Loucy (cell line): ENCODE measurements around the gene OVOL1.

ENCODE experiments used
- H2AFZ ChIP-seq: fragments of 200-600 bp; sonication (generic); 2 replicates; pipeline ENCODE4 v1.6.0; 2016; ENCODE audit warnings: antibody characterized with exemption, mild to moderate bottlenecking, low read length, moderate library complexity
- H3F3A ChIP-seq: fragments of 200-600 bp; 2 replicates; pipeline ENCODE4 v1.6.0; 2016; ENCODE audit warnings: antibody characterized with exemption, low read depth, mild to moderate bottlenecking
- H3K27me3 ChIP-seq: fragments of 200-600 bp; sonication (generic); 2 replicates; pipeline ENCODE4 v1.6.1; 2014; ENCODE audit warnings: low read length, mild to moderate bottlenecking; ENCODE audit not compliant: insufficient read depth, poor library complexity, severe bottlenecking
- H3K36me3 ChIP-seq: fragments of 200-600 bp; sonication (generic); 2 replicates; pipeline ENCODE4 v1.6.1; 2016; ENCODE audit warnings: low read length; ENCODE audit not compliant: insufficient read depth
- H3K4me1 ChIP-seq: fragments of 200-600 bp; sonication (generic); 2 replicates; pipeline ENCODE4 v1.5.1; 2014; ENCODE audit warnings: low read length, mild to moderate bottlenecking; ENCODE audit not compliant: insufficient read depth, poor library complexity, severe bottlenecking
- H3K4me2 ChIP-seq: fragments of 200-600 bp; sonication (generic); 2 replicates; pipeline ENCODE4 v1.6.0; 2014; ENCODE audit warnings: antibody characterized with exemption, low read length, low read depth, mild to moderate bottlenecking; ENCODE audit not compliant: poor library complexity, severe bottlenecking
- H3K4me3 ChIP-seq: fragments of 200-600 bp; sonication (generic); 2 replicates; pipeline ENCODE4 v1.5.1; 2014; ENCODE audit warnings: low read length, mild to moderate bottlenecking, mixed read lengths; ENCODE audit not compliant: poor library complexity, severe bottlenecking
- H3K79me2 ChIP-seq: fragments of 200-600 bp; sonication (generic); 2 replicates; pipeline ENCODE4 v1.6.1; 2014; ENCODE audit warnings: low read length; ENCODE audit not compliant: insufficient read depth
- H3K9ac ChIP-seq: fragments of 200-600 bp; sonication (generic); 2 replicates; pipeline ENCODE4 v1.6.0; 2014; ENCODE audit warnings: mild to moderate bottlenecking, low read depth, low read length, moderate library complexity; ENCODE audit not compliant: poor library complexity, severe bottlenecking
- H3K9me2 ChIP-seq: fragments of 200-600 bp; sonication (generic); replicated peaks from 2 replicates; pipeline ENCODE4 v1.6.1; 2016; ENCODE audit warnings: low read depth, low read length, mixed read lengths
- H3K9me3 ChIP-seq: fragments of 200-600 bp; sonication (generic); 2 replicates; pipeline ENCODE4 v1.6.1; 2014; ENCODE audit warnings: mild to moderate bottlenecking, antibody characterized with exemption, low read length, low read depth; ENCODE audit not compliant: insufficient read depth
- H4K20me1 ChIP-seq: fragments of 200-600 bp; sonication (generic); 2 replicates; pipeline ENCODE4 v1.6.0; 2014; ENCODE audit warnings: antibody characterized with exemption, low read length, mild to moderate bottlenecking; ENCODE audit not compliant: insufficient read depth, poor library complexity, severe bottlenecking
- EZH2phosphoT487 ChIP-seq: fragments of 200-600 bp; IDR thresholded peaks from 2 replicates; pipeline ENCODE4 v1.6.1; 2018; ENCODE audit warnings: antibody characterized with exemption, mild to moderate bottlenecking, moderate library complexity, borderline replicate concordance
- TF ChIP-seq, protein P1 (sequence below): fragments of 200-600 bp; sonication (generic); conservative IDR thresholded peaks from 2 replicates; pipeline ENCODE4 v1.5.1; 2014; ENCODE audit warnings: mild to moderate bottlenecking, antibody characterized with exemption, low read length

Gene OVOL1

DNA sequence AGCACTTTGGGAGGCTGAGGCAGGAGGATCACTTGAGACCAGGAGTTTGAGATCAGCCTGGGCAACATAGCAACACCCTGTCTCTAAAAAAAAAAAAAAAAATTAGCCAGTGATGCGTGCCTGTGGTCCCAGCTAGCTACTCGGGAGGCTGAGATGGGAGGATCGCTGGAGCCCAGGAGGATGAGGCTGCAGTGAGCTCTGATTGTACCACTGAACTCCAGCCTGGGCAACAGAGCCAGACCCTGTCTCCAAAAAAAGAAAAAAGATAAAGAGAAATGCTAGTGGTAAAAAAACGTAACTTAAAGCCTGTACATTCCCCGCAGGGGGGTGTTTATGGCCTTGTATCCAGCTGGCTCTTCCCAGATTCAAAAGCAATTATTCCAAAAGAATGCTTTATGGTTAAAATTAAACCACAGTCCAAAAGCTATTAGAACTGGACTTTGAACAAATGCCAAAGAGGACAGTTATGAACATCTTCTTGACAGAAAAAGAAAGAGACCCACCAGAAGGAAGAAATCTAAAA lies 30.5 kb downstream of the OVOL1 start:
- Histone ChIP-seq H4K20me1 (no peaks in the 10 kb centered on the region), H3K9ac (peak overlapping the region; percentile 77), H2AFZ (peak overlapping the region; percentile 87), H3F3A (peaks cover 4% of the 10 kb centered on the region; the same call in 1 of the 2 replicates), H3K79me2 (peaks cover 13% of the 10 kb centered on the region; the same call in 1 of the 2 replicates), H3K4me3 (peak overlapping the region; percentile 77), H3K4me2 (peak overlapping the region; percentile 87), H3K27me3 (no peaks in the 10 kb centered on the region), H3K36me3 (no peaks in the 10 kb centered on the region), H3K9me2 (no peaks in the 10 kb centered on the region), H3K9me3 (no peaks in the 10 kb centered on the region), H3K4me1 (peaks cover 13% of the 10 kb centered on the region)
- no peak for TF ChIP-seq EZH2phosphoT487
- TF ChIP-seq, protein P1, sequence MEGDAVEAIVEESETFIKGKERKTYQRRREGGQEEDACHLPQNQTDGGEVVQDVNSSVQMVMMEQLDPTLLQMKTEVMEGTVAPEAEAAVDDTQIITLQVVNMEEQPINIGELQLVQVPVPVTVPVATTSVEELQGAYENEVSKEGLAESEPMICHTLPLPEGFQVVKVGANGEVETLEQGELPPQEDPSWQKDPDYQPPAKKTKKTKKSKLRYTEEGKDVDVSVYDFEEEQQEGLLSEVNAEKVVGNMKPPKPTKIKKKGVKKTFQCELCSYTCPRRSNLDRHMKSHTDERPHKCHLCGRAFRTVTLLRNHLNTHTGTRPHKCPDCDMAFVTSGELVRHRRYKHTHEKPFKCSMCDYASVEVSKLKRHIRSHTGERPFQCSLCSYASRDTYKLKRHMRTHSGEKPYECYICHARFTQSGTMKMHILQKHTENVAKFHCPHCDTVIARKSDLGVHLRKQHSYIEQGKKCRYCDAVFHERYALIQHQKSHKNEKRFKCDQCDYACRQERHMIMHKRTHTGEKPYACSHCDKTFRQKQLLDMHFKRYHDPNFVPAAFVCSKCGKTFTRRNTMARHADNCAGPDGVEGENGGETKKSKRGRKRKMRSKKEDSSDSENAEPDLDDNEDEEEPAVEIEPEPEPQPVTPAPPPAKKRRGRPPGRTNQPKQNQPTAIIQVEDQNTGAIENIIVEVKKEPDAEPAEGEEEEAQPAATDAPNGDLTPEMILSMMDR, result no peak

DNA sequence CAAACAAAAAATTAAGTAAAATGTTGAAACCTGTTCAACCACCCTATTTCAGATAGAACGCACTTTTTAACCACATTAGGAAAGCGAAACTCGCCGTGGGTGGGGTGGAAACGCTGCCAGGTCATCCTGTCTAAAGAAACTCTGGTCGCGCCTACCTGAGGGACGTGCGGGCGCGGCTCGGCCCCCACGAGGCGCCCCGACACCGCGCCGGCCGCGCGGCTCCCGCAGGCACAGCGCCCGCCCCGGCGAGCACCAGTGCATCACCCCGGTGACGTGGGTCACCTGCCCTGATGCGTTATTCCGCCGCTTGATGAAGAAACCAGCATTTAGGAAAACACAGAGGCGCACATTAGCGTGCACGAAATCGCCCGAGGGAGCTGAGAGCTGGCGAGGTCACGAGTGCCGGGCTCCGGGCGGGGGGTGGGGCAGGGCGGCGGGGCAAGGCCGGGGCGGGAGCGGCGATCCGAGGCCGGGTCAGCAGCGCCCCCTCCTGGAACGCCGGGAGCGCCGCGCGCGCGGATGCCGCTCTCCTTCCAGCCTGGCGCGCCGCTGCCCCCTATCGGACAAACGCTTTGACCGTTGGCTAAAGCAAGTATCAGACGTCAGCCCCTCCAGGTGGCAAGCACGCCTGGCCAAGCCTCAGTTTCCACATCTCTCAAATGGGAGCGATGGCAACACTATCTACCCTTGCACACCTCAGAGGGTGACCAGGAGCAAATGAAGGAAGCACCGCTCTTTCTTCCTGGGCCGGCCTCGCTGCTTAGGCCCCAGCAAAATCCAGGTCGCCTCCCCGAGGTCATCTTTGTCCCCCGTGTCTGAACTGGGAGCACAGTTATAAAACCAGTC lies 31.2 kb downstream of the OVOL1 start:
- H3K79me2 ChIP-seq, result peaks cover 13% of the 10 kb centered on the region; the same call in 1 of the 2 replicates
- H3K36me3 ChIP-seq, result no peaks in the 10 kb centered on the region
- peaks cover 13% of the 10 kb centered on the region for H3K4me1 ChIP-seq
- no peaks in the 10 kb centered on the region for H3K27me3 ChIP-seq
- TF ChIP-seq, protein P1, result peak; percentile 88
- no peak for TF ChIP-seq EZH2phosphoT487
- peak overlapping the region; percentile 77 for H3K9ac ChIP-seq
- H3K4me2 ChIP-seq, result peak overlapping the region; percentile 87
- H4K20me1 ChIP-seq, result no peaks in the 10 kb centered on the region
- peaks cover 2% of the 10 kb centered on the region; the same call in 1 of the 2 replicates for H3F3A ChIP-seq
- peak overlapping the region; percentile 77 for H3K4me3 ChIP-seq
- peak overlapping the region; percentile 87 for H2AFZ ChIP-seq
- H3K9me3 ChIP-seq, result no peaks in the 10 kb centered on the region
- H3K9me2 ChIP-seq, result no peaks in the 10 kb centered on the region

DNA sequence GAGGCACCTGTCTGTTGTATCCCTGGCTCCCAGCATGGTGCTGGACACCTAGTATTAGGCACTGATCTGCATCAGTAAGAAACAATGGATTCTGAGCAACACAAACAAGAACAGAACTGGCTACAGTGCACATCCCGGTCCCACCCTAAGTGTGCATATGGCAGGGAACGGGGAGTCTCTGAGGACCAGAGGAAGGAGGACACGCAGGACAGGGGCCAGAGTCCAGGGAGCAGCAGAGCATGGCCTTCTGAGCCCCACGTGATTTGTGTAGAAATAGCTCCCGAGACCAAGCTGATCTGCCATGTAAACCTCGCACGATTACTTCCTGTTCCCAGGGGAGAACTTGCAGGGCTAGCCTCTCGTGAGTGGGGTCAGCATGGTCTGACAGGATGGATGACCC lies 34.2 kb downstream of the OVOL1 start:
- H3K4me3 ChIP-seq, result no peak overlapping the region

More for the DNA sequence above, 34.2 kb downstream of the OVOL1 start:
- Histone ChIP-seq H4K20me1 (no peaks in the 10 kb centered on the region), H2AFZ (no peak overlapping the region), H3K4me2 (no peak overlapping the region), H3K9me3 (no peaks in the 10 kb centered on the region), H3K4me1 (peaks cover 13% of the 10 kb centered on the region), H3K9ac (no peak overlapping the region), H3K36me3 (no peaks in the 10 kb centered on the region), H3F3A (no peaks in the 10 kb centered on the region), H3K79me2 (peaks cover 13% of the 10 kb centered on the region; the same call in 1 of the 2 replicates), H3K9me2 (no peaks in the 10 kb centered on the region), H3K27me3 (no peaks in the 10 kb centered on the region)
- TF ChIP-seq, protein P1, result no peak
- no peak for TF ChIP-seq EZH2phosphoT487
